Fibroblast of villous mesenchyme (primary cell): ENCODE measurements around the gene CEP68. TPM values are rescaled to one million over a fixed set of nuclear protein-coding genes. Genes with fewer than 3 reads are reported as not detected.

ENCODE experiments used
- DNase-seq: peaks from one replicate; pipeline ENCODE4 v3.0.0-alpha.2; 2010; ENCODE audit warnings: low read depth
- H3K4me3 ChIP-seq: 2 replicates; pipeline ENCODE4 v1.5.1; 2011; ENCODE audit warnings: low read depth, mild to moderate bottlenecking, low read length
- total RNA-seq: library from RNA; depleted of rRNA; stranded (reverse); fragments of >200 nt; gene quantifications from 2 replicates; pipeline ENCODE4 v1.2.3, GENCODE V29; 2012
- TF ChIP-seq, protein P1 (sequence below): IDR thresholded peaks from 2 replicates; pipeline ENCODE4 v1.5.1; 2012; ENCODE audit warnings: low read depth, mild to moderate bottlenecking, low read length; ENCODE audit not compliant: insufficient read depth

Gene CEP68
- total RNA-seq, 1 donor: 9.9 TPM

GRCh38 chr2:65024149-65024829 is 31.9 kb upstream of the CEP68 start:
- DNase-seq: peak; percentile 78
- H3K4me3 ChIP-seq: no peak overlapping the region
- TF ChIP-seq, protein P1, sequence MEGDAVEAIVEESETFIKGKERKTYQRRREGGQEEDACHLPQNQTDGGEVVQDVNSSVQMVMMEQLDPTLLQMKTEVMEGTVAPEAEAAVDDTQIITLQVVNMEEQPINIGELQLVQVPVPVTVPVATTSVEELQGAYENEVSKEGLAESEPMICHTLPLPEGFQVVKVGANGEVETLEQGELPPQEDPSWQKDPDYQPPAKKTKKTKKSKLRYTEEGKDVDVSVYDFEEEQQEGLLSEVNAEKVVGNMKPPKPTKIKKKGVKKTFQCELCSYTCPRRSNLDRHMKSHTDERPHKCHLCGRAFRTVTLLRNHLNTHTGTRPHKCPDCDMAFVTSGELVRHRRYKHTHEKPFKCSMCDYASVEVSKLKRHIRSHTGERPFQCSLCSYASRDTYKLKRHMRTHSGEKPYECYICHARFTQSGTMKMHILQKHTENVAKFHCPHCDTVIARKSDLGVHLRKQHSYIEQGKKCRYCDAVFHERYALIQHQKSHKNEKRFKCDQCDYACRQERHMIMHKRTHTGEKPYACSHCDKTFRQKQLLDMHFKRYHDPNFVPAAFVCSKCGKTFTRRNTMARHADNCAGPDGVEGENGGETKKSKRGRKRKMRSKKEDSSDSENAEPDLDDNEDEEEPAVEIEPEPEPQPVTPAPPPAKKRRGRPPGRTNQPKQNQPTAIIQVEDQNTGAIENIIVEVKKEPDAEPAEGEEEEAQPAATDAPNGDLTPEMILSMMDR: no peak

DNA sequence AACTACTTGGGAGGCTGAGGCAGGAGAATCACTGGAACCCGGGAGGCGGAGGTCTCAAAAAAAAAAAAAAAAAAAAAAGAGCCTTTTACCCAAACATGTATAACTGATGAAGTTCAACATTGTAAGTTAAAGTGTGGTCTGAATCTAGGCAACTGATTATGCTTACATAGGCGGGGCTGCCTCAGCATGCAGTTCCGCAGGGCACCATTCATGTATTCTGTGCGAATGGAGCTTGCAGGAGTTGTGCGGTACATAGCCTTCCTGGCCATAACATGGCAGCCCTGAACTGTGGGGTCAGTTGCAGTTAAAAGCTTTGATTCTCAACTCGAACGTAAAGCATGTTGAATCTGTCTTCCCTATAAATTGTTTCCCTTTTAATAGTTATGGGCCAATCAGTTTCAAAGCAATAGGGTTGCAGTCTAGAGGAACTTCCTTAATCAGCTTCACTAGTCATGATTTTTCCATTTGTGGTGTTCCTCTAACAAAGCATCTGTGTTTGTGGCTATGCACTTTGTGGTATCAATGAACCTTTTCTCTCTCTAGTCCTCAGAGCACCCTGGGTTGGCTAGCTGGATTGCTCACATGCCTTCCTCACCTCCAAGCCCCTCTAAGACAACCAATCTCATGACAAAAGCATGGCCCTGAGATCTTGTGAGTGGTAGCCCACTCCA is 30.6 kb upstream of the CEP68 start:
- H3K4me3 ChIP-seq: no peak overlapping the region
- DNase-seq: no peak

GRCh38 chr2:65026154-65026553 is 30.1 kb upstream of the CEP68 start:
- DNase-seq: no peak
- TF ChIP-seq, protein P1: no peak
- no peak overlapping the region for H3K4me3 ChIP-seq

More for the DNA sequence above, 30.6 kb upstream of the CEP68 start:
- TF ChIP-seq, protein P1: no peak

- DNase-seq: no peak
- TF ChIP-seq, protein P1: no peak
- no peak overlapping the region for H3K4me3 ChIP-seq
These were observed 29.3 kb upstream of the CEP68 start for GRCh38 chr2:65026704-65027464.

DNA sequence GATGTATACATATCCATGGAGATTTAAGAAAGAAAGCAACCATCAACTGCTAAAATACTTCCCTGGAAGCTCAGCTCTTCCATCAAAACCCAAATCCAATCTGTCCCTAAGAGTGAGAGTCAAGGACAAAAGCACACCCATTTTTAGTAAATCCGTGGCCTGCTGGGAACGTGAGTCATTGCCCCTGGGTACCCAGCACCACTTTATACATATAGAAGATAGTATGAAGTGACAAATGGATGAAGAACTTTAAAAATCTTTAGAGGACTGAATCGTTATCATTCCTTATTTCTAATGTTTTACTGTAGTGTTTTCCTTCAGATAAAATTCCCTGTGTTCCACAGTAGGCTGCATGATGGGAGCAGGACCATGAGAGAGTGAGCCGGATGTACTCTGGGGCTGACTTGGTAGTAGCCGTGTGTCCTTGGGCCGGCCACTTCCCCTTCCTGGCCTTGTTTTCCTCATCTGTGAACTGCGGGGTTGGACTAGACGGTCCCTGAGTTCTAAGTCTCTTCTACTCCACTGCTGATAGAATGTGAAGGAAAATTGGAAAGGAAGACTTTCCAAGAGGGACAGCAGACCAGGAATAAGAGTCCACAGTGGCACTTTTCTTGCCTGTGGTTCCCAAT is 28.5 kb upstream of the CEP68 start:
- DNase-seq: no peak
- TF ChIP-seq, protein P1: no peak
- H3K4me3 ChIP-seq: no peak overlapping the region

DNA sequence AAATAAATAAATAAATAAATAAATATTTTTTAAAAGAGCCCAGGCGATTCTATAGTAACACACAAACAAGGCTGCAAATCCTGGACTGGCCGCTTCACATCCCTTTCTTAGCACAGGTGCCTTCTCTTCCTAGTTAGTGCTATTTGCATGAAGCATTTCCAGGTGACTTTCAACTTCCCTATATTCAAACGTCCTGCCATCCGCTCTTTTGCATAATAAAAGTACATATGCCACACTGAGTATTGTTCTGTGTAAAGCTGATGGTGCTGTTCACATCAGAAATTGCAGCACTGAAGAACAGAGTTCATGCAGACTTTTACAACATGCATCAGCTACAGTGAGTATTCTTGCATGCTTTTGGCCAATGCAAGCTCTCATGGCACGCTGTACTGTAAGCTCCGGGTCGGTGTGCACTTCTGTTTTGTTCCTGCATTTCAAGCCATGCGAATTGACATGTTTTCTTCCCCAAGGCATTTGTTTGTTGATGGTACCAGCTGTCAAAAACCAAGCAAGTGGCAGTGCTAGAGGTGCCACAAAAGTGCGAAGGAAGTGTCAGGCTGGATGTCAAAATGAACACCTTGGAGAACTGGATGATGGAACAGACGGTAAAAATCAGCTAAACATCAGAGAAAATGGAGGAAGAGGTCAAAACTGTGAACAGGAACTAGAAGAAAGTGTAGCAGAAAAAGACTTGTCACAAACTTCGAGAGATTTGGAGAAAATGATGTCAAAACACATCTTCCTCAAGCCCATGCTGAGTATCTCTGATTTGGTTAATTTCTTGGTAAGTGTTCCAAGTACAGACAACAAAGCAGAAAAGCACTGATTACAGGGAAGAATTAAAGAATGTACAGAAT is 25.5 kb upstream of the CEP68 start:
- TF ChIP-seq, protein P1: no peak
- DNase-seq: no peak
- H3K4me3 ChIP-seq: no peak overlapping the region
